Mammary epithelial cell (primary cell): Measurements from ENCODE around the gene PTGIS.

ENCODE experiments used
- EZH2 ChIP-seq: IDR thresholded peaks from 2 replicates; pipeline ENCODE4 v1.6.1; 2012; ENCODE audit warnings: low read length, inconsistent platforms, borderline replicate concordance
- TF ChIP-seq, protein P1 (sequence below), 2 donors: IDR thresholded peaks in 1 of 2; conservative IDR thresholded peaks in 1 of 2; 2 replicates each; pipeline ENCODE4 v1.5.1; 2011 to 2012; ENCODE audit warnings: inconsistent platforms in 2 of 2, low read length in 2 of 2, mild to moderate bottlenecking in 2 of 2, control low read depth in 1 of 2, low read depth in 1 of 2; ENCODE audit not compliant: insufficient read depth in 1 of 2; ENCODE audit errors: extremely low read depth in 1 of 2

DNA sequence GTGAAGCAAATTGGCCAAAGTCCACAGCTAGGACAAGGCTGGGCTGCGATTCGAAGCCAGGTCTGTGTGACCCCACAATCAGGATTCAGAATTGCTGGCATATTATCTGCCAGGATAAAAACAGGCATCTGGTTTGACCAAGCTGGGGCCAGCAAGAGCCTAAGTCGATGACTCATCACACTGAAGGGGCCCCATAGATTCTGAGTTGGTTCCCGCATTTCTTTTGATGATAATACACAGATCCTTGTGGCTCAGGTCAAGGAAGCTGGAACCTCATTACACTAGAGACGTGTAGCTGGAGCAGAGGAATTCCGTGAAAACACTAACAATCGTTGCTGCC lies 92.0 kb downstream of the PTGIS start:
- TF ChIP-seq, protein P1, sequence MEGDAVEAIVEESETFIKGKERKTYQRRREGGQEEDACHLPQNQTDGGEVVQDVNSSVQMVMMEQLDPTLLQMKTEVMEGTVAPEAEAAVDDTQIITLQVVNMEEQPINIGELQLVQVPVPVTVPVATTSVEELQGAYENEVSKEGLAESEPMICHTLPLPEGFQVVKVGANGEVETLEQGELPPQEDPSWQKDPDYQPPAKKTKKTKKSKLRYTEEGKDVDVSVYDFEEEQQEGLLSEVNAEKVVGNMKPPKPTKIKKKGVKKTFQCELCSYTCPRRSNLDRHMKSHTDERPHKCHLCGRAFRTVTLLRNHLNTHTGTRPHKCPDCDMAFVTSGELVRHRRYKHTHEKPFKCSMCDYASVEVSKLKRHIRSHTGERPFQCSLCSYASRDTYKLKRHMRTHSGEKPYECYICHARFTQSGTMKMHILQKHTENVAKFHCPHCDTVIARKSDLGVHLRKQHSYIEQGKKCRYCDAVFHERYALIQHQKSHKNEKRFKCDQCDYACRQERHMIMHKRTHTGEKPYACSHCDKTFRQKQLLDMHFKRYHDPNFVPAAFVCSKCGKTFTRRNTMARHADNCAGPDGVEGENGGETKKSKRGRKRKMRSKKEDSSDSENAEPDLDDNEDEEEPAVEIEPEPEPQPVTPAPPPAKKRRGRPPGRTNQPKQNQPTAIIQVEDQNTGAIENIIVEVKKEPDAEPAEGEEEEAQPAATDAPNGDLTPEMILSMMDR (conservative IDR thresholded peaks at IDR 0.05 in 1 of 2, IDR thresholded peaks at IDR 0.05 in 1 of 2; ENCODE audit: extremely low read depth in 1 of 2, insufficient read depth in 1 of 2, low read depth in 1 of 2, low read length in 2 of 2), result no peak
- TF ChIP-seq EZH2, result no peak
